ENCODE measurements around the gene CA5B.

DNA sequence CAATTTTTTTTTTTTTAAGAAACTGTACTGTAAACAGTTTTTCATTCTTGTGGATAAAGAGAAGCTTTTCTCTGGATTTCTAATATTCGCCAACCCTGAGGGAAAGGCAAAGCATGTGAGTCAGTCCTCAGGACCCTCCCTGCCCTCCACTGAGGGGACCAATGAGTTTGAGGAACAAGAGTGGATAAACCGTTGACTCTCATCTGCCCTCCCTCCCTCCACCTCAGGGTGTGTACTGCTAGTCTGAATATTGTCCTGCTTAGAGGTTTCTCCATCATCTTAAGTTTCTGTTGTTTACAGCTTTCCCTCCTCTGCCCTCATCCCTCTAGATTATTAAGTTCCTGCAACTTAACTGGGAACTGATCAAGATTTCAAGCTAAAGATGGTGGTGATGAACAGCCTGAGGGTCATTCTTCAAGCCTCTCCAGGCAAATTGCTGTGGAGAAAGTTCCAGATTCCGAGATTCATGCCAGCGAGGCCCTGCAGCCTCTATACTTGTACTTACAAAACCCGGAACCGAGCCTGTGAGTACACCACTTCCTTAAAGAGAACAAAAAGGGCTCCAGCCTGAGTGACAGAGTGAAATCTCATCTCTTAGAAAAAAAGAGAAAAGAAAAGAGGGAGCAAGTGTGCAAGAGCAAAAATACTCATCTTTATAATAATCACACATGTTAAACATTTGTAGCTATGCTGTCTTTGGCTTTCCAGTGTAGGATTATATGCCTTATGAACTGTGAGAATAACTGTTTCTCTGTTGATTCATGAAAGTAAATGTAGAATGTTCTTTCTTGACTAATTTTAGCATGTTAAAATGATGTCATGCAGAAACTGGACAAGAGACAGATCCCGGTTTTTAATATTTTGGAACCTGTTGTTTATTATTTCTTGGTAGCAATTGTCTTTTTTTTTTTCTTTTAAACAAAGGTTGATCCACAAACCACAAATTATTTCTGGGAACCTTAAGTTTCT lies 11.9 kb downstream of the CA5B start:
- TF ChIP-seq SUZ12 (IDR thresholded peaks at IDR 0.05; ENCODE audit: extremely low read depth, insufficient read depth, insufficient read length): no peak
- TF ChIP-seq ZNF274 (IDR thresholded peaks at IDR 0.05; ENCODE audit: low read depth, low read length): no peak
- TF ChIP-seq YY1 (IDR thresholded peaks at IDR 0.05; ENCODE audit: insufficient read depth, insufficient read length): no peak
